ENCODE results near the gene TSHZ2.

GRCh38 chr20:53497246-53497645, 525.1 kb downstream of the TSHZ2 start:
- TF ChIP-seq, protein P1, sequence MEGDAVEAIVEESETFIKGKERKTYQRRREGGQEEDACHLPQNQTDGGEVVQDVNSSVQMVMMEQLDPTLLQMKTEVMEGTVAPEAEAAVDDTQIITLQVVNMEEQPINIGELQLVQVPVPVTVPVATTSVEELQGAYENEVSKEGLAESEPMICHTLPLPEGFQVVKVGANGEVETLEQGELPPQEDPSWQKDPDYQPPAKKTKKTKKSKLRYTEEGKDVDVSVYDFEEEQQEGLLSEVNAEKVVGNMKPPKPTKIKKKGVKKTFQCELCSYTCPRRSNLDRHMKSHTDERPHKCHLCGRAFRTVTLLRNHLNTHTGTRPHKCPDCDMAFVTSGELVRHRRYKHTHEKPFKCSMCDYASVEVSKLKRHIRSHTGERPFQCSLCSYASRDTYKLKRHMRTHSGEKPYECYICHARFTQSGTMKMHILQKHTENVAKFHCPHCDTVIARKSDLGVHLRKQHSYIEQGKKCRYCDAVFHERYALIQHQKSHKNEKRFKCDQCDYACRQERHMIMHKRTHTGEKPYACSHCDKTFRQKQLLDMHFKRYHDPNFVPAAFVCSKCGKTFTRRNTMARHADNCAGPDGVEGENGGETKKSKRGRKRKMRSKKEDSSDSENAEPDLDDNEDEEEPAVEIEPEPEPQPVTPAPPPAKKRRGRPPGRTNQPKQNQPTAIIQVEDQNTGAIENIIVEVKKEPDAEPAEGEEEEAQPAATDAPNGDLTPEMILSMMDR (IDR thresholded peaks at IDR 0.05): no peak
- no peak for TF ChIP-seq POLR2A (IDR thresholded peaks at IDR 0.05)

All from testis (tissue), 2 donors.